DOHH2 (cell line): ENCODE data around the gene HDAC8.

Source experiments
- CTCF ChIP-seq: fragments of 200-600 bp; sonication (generic); IDR thresholded peaks from one replicate; pipeline ENCODE4 v1.5.1; 2014; ENCODE audit warnings: antibody characterized with exemption, mild to moderate bottlenecking, low read depth, low read length; ENCODE audit not compliant: poor library complexity, severe bottlenecking
- EZH2phosphoT487 ChIP-seq: fragments of 200-600 bp; sonication (generic); IDR thresholded peaks from 2 replicates; pipeline ENCODE4 v1.6.1; 2017; ENCODE audit warnings: borderline replicate concordance, mild to moderate bottlenecking, antibody characterized with exemption, low read length, moderate library complexity, mixed read lengths

GRCh38 chrX:72479324-72480274 lies 93.0 kb downstream of the HDAC8 start:
- TF ChIP-seq CTCF = no peak
- TF ChIP-seq EZH2phosphoT487 = no peak
